H1 (cell line): ENCODE results near the gene CTCF. TPM values are rescaled to one million over a fixed set of nuclear protein-coding genes. Genes with fewer than 3 reads are reported as not detected.

Experiments
- CHD7 ChIP-seq: fragments of 300-600 bp; sonication (generic); IDR thresholded peaks from 2 replicates; pipeline ENCODE4 v1.7.1; 2012; ENCODE audit warnings: low read length, moderate library complexity, mild to moderate bottlenecking, inconsistent platforms; ENCODE audit not compliant: insufficient replicate concordance
- JUND ChIP-seq: IDR thresholded peaks from 2 replicates; pipeline ENCODE4 v1.6.1; 2011; ENCODE audit warnings: mild to moderate bottlenecking, improper control_type of control experiment, low read length
- TBP ChIP-seq: IDR thresholded peaks from 2 replicates; pipeline ENCODE4 v1.6.1; 2011; ENCODE audit warnings: low read depth, low read length, improper control_type of control experiment
- polyA plus RNA-seq, 7 experiments: library from polyadenylated mRNA; depleted of rRNA in 3 of 7; stranded (reverse) in 5 of 7; unstranded in 2 of 7; fragments of >200 nt in 5 of 7; fragments of 200-250 nt in 2 of 7; gene quantifications; 1 replicate in 5 of 7; 2 replicates in 1 of 7; 4 replicates in 1 of 7; pipeline versions ENCODE4 v1.2.1 to v1.2.3, GENCODE V29; 2011 to 2013; ENCODE audit warnings: missing spikeins in 2 of 7, mixed read lengths in 2 of 7
- total RNA-seq: library from RNA; stranded (reverse); fragmentation: NEBNext Ultra II Directional; extraction: Animal tissue kit (Norgen Biotek cat#: 25700); gene quantifications from 2 replicates; pipeline ENCODE4 v1.2.1, GENCODE V29; 2021

Gene CTCF
- total and polyA plus RNA-seq, 2 of the 8 experiments (the other 6 are each of a cell fraction or from before 2014, with no cell fraction given) = 32.4 to 66.0 TPM

- TF ChIP-seq CHD7 (no peak), TBP (no peak), JUND (no peak)
Observed at GRCh38 chr16:67565470-67566100, 3.3 kb downstream of the CTCF start (continued).
